ENCODE results near the gene NT5DC1.

The NT5DC1 gene

DNA sequence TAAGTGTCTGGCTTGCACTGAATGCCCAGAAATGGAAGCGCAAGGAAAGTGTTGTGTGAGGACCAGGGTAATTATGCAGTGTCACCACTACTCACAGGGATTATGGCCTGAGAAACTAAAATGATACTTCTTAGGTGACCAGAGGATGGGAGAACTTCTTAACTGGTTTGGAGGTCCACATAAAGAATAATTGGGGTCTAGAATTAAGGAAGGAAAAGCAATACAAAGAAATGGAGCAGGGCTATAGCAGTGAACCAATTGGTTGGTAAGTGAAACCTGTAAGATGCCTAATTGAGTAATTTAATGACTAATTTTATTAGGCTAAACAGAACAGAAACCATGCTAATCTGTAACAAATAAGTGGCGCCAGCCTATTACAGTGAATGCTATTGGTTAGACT is 147.9 kb downstream of the NT5DC1 start:
- no peak for DNase-seq

DNA sequence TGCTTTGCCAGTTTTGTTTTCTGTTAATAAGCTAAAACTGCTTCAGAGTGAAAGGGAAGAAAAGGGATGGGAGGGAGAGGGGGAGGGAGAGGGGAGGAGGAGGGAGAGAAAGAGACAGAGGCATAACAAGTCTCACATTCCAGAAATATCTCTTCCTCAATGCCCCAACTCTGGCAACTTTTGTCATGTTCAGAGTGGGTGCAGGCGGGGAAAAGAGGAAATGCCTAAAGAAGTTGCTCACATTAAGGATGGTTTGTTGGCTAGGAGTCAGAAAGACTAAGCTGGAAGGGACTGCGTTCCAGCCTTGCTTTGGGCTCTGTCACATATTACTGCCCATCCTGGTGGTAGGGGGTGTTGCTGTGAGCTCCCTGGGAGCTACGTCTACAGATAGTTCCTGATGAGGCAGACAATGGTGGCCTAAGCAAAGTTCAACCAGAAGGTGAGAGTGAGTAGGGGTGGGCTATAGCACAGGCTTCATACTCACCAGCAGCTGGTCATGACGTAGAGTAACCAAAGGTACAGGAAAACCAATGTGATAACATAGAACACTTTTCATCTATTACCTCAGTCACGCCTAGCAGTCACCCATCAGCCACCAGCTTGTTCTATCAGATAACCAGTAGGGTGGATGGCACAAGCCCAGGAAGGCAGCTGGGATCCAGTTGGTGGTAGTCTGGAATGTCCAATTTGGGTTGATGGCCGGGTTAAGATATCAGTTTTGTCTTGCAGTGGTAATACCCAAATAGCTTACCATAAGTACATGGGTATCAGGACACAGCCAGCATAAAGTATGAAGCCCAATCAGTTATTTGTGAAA is 151.1 kb downstream of the NT5DC1 start:
- DNase-seq: no peak

DNA sequence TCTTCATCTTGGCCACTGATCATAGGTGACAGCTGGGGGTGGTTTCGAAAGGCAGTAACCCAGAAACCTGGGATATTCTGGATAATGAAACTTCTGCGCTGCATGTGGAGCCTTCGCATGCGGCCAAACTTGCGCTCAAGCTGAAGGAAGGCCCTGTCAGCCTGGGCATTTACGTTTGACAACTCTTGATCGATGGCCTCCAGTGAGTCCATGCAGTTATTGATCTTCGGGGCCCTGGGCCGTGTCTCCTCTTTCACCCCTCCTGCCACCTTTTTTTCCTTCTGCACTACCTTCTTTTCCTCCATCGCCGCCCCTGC is 152.5 kb downstream of the NT5DC1 start:
- DNase-seq: no peak

- peak; percentile 92 for DNase-seq
Observed at GRCh38 chr6:116253505-116254296, 153.0 kb downstream of the NT5DC1 start, which contains the start of gene TSPYL4. Gene TSPYL4 (minus strand): TSS chr6:116254075. CDS start chr6:116254008, 67 bp downstream.

DNA sequence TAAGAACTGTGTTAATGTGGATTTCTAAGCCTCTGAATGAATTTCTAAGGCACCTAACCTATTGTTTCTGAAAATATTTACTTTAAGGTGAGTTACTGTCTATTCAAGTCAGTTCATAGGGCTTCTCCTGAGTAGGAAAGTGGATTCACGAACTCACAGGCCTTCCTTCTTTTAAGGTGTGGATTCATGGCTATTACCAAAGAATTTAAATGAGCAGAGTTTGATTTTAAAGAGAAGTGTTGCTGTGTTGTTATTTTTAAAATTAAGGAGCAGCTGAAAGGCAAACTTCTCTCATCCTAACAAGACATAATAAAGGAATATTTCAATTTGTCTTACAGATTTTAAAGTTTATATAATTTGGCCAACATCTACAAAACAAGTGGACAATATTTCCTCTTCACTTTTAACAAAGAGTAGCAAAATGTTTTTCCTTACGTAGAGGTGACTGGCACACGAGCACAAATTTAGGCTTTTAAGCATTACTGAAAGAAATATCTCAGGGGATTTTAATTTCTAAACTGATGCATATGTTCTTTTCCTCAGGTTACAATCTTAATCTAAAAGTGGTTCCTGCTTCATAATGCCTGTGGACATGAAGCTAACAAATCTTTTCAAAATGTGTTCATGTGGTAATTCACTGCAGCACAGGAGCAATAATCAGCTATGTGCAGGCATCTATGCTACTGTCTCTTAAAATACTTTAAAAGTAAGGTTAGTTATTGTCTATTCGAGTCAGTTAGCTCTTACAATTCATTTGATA is 153.8 kb downstream of the NT5DC1 start:
- no peak for DNase-seq

DNA sequence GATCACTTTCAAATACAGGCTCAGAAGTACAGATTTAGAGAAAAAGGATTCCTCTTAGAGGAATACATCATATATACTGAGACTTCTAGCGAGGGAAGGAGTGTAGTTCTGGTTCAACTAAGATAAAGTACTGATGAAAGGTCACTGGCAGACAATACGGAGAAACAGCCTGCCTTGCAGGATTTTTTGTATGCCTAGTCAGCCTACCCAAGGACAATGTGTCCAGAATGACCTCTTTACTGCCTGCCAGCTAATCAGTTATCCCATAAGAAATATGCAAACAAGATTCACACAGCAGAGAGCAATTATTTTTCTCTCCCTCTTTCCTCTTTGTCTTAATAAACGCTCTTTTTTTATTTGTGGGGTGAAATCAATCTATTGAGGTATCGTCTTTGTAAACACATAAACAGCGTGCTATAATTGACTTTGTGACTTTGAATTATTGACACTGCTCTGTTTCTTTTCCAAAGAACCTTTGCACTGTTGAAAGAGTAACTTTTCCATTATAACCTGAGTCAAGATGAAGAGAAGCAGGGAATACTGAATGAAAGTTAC is 154.7 kb downstream of the NT5DC1 start:
- DNase-seq: no peak

DNA sequence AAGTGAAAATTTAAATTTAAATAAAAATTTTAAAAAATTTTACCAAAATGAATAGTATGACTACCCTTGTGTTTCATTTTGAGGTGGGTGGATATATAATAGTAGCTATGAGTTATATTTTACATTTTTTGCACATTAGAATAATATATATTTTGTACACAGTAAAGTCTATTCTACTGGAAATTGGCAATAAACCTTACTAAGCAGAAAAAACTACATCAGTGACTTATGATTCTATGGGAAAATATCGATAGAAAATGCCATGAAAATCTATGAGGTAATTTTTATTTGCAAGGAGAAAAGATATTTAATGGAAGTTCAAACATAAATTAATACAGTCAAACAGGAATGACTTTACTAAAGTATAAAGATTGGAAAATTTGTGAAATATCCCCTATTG is 156.0 kb downstream of the NT5DC1 start:
- no peak for DNase-seq

DNA sequence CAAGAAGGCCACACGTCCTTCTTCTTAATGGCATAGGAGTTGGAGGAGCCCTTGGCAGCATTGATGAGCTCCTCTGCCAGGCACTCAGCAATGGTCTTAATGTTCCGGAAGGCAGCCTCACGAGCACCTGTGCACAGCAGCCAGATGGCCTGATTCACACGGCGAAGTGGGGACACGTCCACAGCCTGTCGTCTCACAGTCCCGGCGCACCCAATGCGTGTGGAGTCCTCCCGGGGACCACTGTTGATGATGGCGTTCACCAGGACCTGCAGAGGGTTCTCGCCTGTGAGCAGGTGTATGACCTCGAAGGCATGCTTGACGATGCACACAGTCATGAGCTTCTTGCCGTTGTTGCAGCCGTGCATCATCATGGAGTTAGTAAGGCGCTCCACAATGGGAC is 157.9 kb downstream of the NT5DC1 start:
- no peak for DNase-seq

DNA sequence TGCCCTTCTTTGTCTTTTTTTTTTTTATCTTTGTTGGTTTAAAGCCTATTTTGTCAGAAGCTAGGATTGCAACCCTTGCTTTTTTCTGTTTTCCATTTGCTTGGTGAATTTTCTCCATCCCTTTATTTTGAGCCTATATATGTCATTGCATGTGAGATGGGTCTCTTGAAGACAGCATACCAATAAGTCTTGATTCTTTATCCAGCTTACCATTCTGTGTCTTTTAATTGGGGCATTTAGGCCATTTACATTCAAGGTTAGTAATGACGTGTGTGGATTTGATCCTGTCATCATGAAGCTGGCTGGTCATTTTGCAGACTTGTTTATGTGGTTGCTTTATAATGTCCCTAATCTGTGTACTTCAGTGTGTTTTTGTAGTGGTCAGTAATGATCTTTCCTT is 162.7 kb downstream of the NT5DC1 start:
- no peak for DNase-seq

GRCh38 chr6:116265041-116265829 is 164.6 kb downstream of the NT5DC1 start:
- DNase-seq: no peak

GRCh38 chr6:116266803-116267202 is 166.2 kb downstream of the NT5DC1 start:
- no peak for DNase-seq

DNA sequence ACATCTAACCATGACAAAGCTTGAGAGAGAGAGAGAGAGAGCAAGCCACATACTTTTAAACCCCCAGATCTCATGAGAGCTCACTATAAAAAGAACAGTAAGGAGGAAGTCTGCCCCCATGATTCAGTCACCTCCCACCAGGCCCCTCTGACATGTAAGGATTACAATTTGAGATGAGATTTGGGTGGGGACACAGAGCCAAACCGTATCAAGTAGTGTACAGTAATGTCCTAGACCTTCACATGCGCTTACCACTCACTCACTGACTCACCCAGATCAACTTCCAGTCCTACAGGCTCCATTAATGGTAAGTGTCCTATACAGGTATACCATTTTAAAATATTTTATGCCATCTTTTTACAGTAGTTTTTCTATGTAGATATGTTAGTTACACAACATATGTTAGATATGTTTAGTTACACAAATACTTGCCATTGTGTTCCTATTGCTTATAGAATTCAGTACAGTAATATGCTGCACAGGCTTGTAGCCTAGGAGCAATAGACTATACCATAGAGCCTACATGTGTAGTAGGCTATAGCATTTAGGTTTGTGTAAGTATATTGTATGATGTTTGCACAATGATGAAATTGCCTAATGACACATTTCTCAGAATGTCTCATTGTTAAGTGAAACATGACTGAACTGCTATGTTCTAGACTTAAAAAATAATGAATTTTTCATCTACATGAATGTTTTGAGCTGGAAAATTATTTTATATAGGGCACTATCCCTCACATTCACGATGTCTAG is 167.4 kb downstream of the NT5DC1 start:
- DNase-seq: no peak

- DNase-seq: peak; percentile 63
Observed at GRCh38 chr6:116268589-116269293, 168.1 kb downstream of the NT5DC1 start.

- no peak for DNase-seq
Observed at GRCh38 chr6:116271149-116271708, 170.6 kb downstream of the NT5DC1 start.

- no peak for DNase-seq
Observed at GRCh38 chr6:116277124-116277523, 176.5 kb downstream of the NT5DC1 start.

DNA sequence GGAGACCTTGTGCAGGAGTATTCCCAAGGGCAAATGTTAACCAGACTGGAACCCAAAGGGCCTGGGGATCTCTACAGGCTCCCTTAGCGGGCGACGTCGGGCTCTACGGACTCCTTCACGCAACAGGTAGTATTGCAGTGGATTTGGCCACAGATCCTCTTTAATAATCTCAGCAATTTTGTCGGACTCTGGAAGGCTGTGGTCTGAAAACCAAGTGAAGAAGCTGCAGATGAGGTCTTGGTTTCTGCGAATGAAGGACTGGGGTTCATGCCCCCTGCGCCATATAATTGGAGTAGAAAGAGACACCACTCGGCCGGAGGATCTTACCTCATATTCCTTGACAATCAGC is 177.8 kb downstream of the NT5DC1 start:
- no peak for DNase-seq

DNA sequence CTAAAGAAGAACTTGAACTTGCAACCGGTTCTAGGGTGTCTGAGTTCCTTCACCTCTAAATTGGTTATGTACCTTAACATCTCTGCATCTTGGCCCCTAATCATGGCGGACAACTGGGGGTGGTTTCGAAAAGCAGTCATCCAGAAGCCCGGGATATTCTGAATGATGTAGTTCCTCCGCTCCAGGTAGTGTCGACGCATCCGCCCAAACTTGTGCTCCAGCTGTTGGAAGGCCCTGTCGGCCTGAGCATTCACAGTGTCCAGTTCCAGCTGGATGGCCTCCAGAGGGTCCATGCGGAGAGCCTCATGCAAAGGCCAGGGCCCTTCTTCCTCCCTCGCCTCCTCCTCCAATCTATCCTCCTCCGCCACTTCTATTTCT is 178.2 kb downstream of the NT5DC1 start:
- DNase-seq: no peak

GRCh38 chr6:116279232-116280160 is 178.8 kb downstream of the NT5DC1 start, which contains the start of gene TSPYL1:
Gene TSPYL1 (minus strand): TSS chr6:116279930. CDS start chr6:116279830, 100 bp downstream.
- peak; percentile 90 for DNase-seq

GRCh38 chr6:116280161-116280932 is 179.7 kb downstream of the NT5DC1 start:
- no peak for DNase-seq

Measured in NCI-H446 treated with DMSO at 0.1 percent for 48 hours (cell line).